HG03520 (cell line): ENCODE measurements around the gene CALCR.

Experiments used
- ATAC-seq: cut with Tn5 transposase; IDR thresholded peaks from one replicate; pipeline ENCODE4 v1.9.1; 2021; ENCODE audit warnings: mild to moderate bottlenecking, moderate library complexity; ENCODE audit not compliant: unreplicated experiment

Gene CALCR

DNA sequence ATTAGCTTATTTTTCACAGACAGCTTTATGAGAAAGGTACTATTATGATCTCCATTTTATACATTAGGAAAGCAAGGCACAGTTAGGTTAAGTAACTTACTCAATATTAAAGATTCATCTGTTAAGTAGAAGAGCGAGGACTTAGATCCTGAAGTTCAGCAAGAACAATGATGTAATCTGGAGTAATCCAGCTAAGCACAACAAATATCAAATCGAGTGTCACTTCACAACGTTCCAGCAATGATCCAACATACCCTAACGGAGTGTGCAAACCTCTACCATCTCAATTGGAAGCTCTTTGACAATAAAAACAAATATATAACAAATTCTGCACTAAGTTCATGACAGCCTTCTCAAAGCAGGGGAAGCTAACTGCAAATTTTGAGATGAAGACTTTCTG is 121.3 kb downstream of the CALCR start:
- ATAC-seq = no peak

DNA sequence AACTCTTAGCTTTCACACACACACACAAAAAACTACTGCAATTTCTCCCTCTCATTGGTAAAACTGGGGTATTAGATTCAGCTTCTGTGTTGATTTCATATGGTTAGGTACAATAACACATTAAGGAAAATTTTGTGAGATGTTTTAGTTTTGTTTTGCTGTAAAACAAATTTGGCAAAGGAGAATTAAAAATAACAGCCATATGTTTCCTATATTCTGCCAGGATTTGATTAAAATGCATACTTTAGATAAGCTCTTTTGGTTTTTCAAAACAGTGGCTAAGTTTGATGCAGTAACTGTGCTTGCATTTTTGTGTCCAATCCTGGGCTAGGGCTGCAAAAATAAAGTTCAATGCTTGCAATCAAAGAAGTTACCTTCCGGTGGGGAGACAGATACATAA is 126.3 kb downstream of the CALCR start:
- no peak for ATAC-seq

DNA sequence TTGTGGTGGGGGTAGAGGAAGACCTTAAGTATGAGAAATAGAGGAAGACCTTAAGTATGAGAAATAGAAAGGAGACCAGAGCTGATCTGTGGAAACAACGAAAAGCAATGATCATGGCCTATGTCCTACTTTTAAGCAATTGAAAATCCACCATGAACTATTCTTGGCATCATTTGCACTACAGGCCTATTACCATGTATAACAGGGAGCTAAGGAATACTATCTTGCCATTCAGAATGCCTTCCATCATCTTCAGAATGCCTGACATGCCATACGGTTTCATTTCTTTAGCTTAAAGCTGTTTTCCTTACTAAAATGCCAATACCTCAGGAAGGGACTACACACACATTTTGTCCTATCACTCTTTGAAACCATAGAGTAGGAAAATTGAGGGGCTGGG is 127.0 kb downstream of the CALCR start:
- no peak for ATAC-seq

DNA sequence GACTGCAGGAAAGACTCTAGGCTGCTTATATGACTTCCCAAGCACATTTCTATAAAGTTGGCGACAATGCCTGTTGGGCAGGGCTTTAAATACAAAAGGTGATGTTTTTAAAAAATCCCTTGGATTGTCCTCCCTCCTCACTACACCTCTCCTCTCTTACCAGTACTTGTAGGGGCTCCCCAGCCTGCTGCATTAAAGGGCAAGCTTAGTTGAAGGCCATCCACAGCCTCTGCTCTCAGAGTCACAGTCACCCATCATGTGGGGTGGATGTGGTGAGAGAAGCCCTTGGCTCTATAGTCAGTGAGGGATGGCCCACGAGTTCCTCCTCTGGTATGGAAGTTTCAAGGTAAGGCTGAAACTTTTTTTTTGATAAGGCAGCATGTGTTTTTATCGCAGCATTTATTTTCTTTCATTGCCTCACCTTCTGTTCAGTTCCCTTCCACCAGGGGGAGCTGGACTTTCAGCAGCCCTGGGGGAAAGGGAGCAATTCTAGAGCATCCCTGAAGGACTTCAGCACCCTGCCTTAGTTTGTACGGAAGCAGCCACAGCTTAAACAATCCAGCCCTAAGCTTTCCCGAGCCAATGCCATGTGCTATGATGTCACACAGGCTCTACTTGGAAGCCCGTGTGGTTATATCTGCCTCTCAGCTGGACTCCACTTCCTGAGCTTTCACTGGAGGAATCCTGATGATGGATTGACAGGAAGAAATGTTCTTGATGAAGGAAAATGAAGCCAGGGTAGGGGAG is 131.9 kb downstream of the CALCR start:
- ATAC-seq = peak; percentile 81

DNA sequence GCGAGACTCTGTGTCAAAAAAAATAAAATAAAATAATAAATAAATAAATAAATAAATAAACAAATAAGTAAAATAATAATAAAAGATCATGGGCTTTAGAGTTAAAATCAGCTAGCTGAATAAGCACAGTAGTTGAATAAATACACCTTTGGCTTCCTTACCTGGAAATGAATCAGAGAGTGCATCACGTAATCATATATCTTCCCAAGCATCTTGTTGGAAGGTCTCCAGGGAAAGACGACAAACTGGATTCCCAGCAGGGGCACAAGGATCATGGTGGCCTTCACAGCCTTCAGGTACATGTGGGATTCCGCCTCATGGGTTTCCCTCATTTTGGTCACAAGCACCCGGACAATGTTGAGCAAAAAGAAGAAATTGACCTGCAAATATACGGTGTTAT is 138.7 kb downstream of the CALCR start:
- ATAC-seq = no peak

DNA sequence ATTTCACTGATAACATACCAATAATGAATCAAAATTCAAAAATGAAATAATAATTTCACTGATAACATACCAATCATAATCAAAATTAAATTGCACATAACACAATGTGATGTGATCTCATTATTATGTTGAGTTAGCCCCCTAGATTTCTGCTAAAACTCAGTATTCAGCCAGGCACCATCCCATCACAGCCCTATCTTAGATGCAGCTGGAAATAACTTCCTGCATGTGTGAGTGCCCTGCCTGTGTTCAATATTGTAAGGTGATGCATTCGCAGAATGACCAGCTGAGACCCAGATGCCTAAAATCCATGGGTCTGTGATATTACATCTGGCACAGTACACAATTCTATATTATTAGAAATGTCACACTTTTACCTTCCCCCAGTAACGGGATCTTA is 142.4 kb downstream of the CALCR start:
- no peak for ATAC-seq

DNA sequence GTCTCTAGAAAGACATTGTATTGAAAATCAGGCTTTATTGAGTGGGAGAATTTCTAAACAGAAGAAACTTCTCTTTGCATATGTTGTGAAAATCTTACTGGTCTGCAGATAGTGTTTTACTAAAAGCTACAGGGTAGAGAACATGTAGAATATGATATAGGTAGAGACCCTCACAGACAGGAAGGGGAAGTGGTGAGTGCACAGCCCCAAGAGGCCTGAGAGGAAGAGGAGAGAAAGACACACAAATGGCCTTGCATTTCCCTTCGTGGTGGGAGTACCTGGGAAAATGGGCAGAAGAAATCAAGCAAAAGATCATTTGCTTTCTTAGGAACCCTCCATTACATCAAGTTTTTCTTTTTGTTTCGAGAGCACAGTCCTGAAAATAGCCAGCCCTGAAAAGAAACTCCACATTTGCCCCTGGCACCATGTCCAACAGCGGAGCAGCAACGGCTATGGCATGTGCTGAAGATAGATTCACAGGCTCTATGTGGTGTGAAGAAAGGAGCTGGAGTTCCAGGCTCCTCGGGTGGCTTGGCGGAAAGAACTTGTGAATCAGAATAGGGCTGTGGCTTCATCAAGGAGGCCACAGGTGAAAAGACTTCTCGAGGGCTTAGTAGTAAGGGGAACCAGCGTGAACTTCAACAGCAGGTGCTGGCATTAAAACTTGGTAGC is 143.5 kb downstream of the CALCR start:
- no peak for ATAC-seq

DNA sequence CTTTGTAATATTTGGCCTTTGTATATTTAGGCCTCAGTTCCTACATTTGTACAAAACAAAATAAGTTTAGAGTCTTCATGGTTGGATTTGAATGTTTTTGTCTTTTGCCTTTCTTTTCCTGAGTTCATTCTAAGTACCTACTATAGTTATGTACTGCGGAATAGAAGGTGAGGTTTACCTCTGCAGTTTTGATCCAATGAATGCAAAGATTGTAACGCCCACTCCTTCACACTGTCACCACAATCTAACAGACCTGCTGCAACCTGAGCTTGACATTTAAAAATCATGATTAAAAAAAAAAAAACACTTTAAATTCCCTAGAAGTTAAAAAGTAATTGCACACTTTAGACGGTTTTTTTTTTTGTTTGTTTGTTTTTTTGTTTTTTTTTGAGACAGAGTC is 145.0 kb downstream of the CALCR start:
- ATAC-seq = no peak

DNA sequence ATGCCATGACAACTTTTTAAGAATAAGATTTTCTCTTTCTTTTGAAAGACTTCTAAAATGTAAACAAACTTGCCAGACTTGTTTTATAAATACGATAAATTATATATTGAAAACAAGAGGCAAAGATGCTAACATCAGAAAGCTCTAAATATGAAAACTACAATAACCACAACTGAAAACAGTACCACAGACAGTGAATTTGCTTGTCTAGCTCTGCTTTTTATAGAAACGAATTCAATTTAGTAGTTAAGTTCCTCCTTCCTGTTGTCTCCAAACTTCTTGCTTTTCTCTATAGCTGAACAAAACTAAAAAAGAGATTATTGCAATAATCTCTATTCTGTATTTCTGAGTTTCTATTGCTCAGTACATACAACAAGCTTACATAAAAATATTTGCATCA is 147.4 kb downstream of the CALCR start:
- ATAC-seq = no peak

DNA sequence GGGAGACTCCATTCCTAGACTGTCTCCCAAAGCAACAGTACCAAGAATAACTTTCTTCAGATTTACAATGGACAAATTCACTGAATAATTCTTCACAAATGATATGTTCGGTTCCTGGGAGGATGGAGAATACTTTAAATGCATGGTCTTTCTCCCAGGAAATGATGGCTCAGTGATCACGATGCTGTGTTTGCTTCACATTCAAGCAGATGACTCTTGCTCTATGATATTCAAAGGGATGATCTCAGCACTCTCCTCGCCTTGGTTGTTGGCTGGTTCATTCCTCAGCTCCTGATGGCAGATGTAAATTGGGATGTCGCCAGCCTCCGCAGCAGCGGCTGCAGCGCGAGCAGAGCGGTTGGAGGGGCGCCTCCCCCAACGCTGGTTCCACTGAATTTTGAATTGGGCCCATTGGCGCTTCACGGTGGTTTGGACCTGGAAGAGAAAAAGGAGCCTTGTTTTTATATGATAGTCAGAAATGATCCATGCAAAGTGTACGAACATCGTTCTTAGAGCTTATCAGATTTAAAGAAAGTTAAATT is 148.3 kb downstream of the CALCR start:
- no peak for ATAC-seq

DNA sequence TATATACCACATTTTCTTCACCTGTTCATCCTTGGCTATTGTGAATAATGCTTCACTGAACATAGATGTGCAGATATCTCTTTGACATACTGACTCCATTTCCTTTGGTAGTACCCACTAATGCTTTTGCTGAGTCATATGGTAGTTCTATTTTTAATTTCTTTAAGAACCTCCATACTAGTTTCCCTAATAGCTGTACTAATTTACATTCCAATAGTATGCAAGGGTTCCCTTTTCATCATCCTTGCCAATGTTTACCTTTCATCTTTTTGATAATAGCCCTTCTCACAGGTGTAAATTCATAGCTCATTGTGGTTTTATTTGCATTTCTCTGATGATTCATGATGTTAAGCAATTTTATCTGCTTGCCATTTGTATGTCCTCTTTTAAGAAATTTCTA is 159.9 kb downstream of the CALCR start:
- no peak for ATAC-seq

DNA sequence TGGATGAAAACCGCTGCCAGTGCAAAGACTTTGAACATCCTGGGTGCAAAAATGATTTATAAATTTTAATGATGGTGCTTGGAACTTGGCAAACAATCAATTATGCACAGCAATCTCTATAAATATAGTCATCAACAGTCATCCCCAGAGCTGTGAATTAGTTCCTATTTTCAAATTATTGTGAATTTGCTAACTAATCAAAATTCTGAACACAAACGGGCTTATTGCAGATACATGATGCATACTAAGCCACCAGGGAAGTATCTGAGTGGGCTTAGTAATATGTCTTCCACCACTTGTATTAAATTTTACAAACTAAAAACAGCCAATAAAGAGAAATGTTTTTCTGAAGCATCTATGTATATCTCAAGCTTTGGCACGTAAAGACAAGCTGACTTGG is 165.2 kb downstream of the CALCR start:
- ATAC-seq = no peak

DNA sequence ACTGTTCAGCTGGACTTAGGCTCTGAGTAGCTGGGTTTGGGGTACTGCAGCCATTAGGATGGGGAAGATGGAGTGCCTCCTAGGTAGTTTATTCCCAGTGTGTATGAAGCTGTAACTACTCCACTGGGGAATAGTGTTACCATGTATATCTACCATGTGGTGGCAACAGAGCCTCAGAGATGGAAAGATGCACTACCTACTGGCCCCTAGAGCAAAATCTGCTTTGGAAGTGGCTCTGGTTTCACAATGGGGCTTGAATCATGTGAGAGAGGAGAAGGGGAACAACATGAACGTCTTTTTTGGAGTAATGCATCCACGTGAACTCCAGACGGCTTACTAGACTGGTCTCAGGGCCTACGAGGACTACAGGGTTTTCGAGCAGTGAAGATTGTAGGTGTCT is 167.3 kb downstream of the CALCR start:
- no peak for ATAC-seq

DNA sequence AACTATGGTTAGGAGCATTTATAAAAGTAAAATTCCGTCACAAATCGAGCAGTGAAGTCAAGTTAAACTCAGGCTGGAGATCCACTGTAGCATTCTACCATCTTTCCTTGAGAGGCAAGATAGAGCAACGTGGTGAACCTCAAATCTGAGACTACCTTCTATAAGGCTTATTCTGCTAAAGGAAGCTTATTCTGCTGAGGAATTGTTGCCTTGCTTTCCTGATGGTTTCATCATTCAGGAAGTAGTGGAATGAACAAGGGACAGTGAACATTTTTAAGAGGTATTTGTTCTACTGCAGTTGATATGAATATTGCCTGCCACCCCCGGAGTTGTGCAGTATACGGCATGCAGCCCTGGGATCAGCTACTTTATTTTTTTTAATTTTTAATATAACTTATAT is 171.6 kb downstream of the CALCR start:
- no peak for ATAC-seq

DNA sequence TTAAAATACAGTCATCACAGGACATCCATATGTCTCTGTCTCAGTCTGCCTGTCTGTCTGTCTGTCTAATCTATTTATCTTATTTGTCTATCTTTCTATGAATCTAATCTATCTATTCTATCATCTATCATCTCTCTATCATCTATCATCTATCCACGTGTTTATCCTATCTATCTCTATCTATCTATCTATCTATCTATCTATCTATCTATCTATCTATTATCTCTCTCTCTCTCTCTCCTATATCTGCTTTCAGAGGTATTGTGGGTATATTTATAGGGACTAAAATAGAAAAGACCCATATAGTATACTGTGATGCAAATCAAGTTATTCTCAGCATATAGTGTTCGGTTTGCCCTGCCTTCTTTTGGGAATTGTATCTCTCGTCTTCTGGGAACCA is 174.9 kb downstream of the CALCR start:
- ATAC-seq = no peak

DNA sequence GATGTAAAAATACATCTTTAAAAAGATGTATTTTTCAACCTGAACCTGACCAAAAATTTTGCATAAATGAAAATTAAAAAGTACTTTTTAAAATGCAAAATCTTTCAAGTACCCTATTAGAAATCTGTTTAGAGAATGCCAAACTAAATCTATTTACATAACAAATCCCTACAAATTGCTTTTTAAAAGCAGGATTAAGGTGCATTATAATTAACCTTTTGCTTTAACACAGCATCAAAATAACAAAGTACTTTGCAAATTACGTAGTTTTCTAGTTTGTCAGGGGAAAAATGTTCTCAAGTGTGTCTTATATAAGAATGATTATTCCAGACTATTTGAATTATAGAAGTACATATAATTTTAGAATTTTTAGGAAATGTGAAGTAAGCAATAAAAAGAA is 181.5 kb downstream of the CALCR start:
- no peak for ATAC-seq

DNA sequence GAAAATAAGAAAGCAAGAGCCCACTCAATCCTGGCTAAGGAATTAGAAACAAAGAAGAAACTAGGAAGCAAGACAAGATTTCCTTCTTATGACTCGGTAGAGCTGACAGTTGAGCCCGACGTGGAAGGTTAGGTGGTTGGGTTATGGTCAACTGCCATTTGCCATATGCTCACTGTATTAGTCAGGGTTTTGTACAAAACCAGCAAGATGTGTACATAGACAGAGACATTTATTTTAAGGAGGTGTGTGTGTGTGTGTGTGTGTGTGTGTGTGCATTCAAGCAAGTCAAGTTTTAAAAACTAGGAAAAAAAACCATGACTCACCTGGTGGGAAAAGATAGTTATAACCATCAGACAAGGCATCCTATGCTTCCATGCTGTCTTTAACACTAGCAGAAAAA is 183.9 kb downstream of the CALCR start:
- no peak for ATAC-seq

DNA sequence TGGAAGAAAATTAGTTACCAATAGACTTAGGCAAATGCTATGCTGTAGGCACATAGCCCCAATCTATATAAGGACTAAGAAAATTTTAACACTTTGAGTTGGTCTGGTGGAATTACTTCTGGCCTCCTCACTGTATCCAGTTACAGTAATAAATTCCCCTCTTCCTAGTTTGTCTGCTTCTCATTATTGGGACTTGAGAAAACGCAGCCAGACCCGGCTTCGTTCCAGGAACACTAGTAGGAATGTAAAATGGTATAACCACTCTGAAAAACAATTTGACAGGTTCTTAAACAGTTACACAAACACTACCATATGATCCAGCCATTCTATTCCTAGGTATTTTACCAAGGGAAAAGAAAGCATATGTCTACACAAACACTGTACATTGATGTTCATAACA is 192.2 kb downstream of the CALCR start:
- no peak for ATAC-seq

DNA sequence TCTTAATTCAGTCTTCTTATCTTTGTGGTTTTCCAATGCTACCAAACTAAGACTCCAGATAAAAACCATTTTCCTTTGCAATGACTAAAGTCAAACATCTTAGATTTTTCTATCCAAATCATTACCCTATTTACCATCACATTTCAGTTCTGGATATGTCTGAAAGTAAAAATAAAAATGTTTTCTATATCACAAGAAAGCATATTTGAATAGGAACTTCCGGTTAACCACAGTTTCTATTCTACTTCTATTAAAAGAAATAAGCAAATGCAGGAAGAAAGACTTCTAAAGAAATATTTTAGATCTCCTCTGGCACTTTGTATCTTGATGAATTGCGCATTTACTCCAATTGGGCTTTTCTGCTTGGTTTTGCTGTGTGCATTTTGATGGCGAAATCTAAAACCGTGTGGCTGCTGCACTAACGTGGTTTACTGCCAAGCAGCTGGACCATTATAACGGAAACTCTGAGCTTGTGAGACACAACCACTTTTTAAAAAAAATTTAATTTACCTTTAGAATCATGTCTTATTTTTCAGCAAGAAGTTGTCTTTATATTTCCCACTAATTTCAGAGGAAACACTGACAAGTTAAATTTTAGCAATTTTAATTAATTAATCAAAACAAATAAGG is 196.3 kb downstream of the CALCR start:
- ATAC-seq = peak; percentile 50

DNA sequence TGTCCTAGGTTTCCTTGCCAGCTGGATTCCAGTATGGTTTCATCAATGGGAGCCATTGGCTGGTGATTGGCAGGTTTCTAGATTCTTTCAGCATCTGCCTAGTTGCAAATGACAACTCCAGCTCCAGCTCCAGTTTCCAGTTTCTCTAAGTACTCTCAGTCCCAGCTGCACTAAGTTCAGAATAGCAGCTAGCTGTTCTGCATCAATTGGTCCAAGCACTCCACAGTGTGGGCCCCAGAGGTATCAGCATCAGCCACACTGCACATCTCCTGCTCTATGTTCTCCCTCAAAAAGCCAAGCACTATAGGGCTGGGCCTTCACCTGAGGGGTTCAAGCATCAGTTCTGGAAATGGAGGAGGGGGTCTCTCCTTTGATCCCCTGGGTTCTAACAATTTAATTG is 198.9 kb downstream of the CALCR start:
- peak; percentile 35 for ATAC-seq
